ENCODE measurements around the gene CCDC88C. TPM values are rescaled to one million over a fixed set of nuclear protein-coding genes. Genes with fewer than 3 reads are reported as not detected.

CCDC88C gene
- total and polyA plus RNA-seq, 2 donors (not counting 3 experiments of a cell fraction or from before 2014, with no cell fraction given) = 11.4 to 52.1 TPM

- Histone ChIP-seq H3K36me3 (ENCODE audit: control insufficient read depth in 2 of 2, extremely low read depth in 1 of 2, insufficient read depth in 2 of 2, low read length in 2 of 2) (peaks cover 3 to 43% of the 10 kb centered on the region in 2 experiments), H3K27me3 (ENCODE audit: control insufficient read depth in 2 of 2, insufficient read depth in 2 of 2, low read length in 2 of 2) (no peaks in the 10 kb centered on the region), H3K27ac (ENCODE audit: insufficient read depth, low read depth, low read length) (no peak overlapping the region), H3K4me1 (ENCODE audit: control insufficient read depth, extremely low read depth, insufficient read depth, low read length) (no peaks in the 10 kb centered on the region), H2AFZ (ENCODE audit: low read depth, low read length) (no peak overlapping the region), H3K9ac (replicated peaks; ENCODE audit: extremely low read depth, insufficient read depth, low read length) (no peak overlapping the region), H3K4me3 (replicated peaks in 1 of 3; ENCODE audit: insufficient read depth in 1 of 3, low read depth in 1 of 3, low read length in 3 of 3) (no peak overlapping the region), H3K79me2 (ENCODE audit: control insufficient read depth, insufficient read depth, low read length) (no peaks in the 10 kb centered on the region), H3K9me1 (replicated peaks; ENCODE audit: control insufficient read depth, extremely low read depth, insufficient read depth, low read length) (no peaks in the 10 kb centered on the region), H3K9me3 (replicated peaks; ENCODE audit: control insufficient read depth, insufficient read depth, low read length) (no peaks in the 10 kb centered on the region), H3K4me2 (ENCODE audit: insufficient read depth, low read length) (no peak overlapping the region), H4K20me1 (replicated peaks; ENCODE audit: control insufficient read depth, extremely low read depth, insufficient read depth, low read length) (no peaks in the 10 kb centered on the region)
- ChIA-PET CTCF (interaction anchor here (1.7 kb wide), 1 partner anchor 117 kb away, joined by 6 read pairs; no protein-coding TSS in a partner anchor), POLR2A (no interaction called here)
- intact Hi-C loops (cut with micrococcal nuclease) (no loop called here), dilution Hi-C loops (cut with MboI; ENCODE audit: extremely low pct_ligation_motif_present, low sequenced_read_pairs) (loop anchor here (25.0 kb wide), 1 partner anchor 382 kb away; no protein-coding TSS in a partner anchor)
- TF ChIP-seq POLR2AphosphoS5 (IDR thresholded peaks at IDR 0.05; ENCODE audit: insufficient read depth, low read depth, low read length) (no peak), FOS (IDR thresholded peaks at IDR 0.05; ENCODE audit: borderline replicate concordance, insufficient read depth, low read length) (no peak), MYC (IDR thresholded peaks at IDR 0.05; ENCODE audit: low read depth, low read length) (no peak), GATA2 (IDR thresholded peaks at IDR 0.05; ENCODE audit: insufficient read depth, insufficient read length, low read depth, low read length) (no peak), POLR2A (IDR thresholded peaks at IDR 0.05; ENCODE audit: low read depth, low read length) (no peak), JUN (IDR thresholded peaks at IDR 0.05; ENCODE audit: borderline replicate concordance, insufficient read depth, insufficient read length, low read depth) (no peak), EZH2 (IDR thresholded peaks at IDR 0.05; ENCODE audit: borderline replicate concordance, low read depth, low read length, severe bottlenecking) (no peak), MAX (IDR thresholded peaks at IDR 0.05; ENCODE audit: insufficient read depth, insufficient read length) (no peak)
- TF ChIP-seq, protein P1, sequence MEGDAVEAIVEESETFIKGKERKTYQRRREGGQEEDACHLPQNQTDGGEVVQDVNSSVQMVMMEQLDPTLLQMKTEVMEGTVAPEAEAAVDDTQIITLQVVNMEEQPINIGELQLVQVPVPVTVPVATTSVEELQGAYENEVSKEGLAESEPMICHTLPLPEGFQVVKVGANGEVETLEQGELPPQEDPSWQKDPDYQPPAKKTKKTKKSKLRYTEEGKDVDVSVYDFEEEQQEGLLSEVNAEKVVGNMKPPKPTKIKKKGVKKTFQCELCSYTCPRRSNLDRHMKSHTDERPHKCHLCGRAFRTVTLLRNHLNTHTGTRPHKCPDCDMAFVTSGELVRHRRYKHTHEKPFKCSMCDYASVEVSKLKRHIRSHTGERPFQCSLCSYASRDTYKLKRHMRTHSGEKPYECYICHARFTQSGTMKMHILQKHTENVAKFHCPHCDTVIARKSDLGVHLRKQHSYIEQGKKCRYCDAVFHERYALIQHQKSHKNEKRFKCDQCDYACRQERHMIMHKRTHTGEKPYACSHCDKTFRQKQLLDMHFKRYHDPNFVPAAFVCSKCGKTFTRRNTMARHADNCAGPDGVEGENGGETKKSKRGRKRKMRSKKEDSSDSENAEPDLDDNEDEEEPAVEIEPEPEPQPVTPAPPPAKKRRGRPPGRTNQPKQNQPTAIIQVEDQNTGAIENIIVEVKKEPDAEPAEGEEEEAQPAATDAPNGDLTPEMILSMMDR (IDR thresholded peaks at IDR 0.05; ENCODE audit: extremely low read depth in 1 of 2, insufficient read depth in 1 of 2, low read depth in 1 of 2, low read length in 2 of 2) = no peak
- DNase-seq (ENCODE audit: low read depth, low spot score) (no peak), FAIRE-seq (no peak)
- no TSS peak for BruUV-seq (replicated peaks)
Observed at GRCh38 chr14:91294153-91294552, 123.5 kb downstream of the CCDC88C start.

Measured in endothelial cell of umbilical vein (primary cell).